EL (cell line): ENCODE results near the gene ANKRD44.
"Not testable (repeated sequence)": the region's sequence is repeated elsewhere in the genome, so short reads cannot be mapped to it uniquely, and the experiment has no call there.

Source experiments
- DNase-seq: peaks from one replicate; pipeline ENCODE4 v3.0.0-alpha.2; 2016

Gene ANKRD44

GRCh38 chr2:197010200-197011020 is 300.2 kb downstream of the ANKRD44 start:
- no peak for DNase-seq

- not testable (repeated sequence) for DNase-seq
Observed at GRCh38 chr2:197008741-197009341, 301.7 kb downstream of the ANKRD44 start.

GRCh38 chr2:197007716-197008628 is 302.6 kb downstream of the ANKRD44 start:
- peak; percentile 70 for DNase-seq

- DNase-seq, result no peak
Observed at GRCh38 chr2:197001921-197002320, 308.7 kb downstream of the ANKRD44 start.

- no peak for DNase-seq
Observed at GRCh38 chr2:196995757-196996314, 314.7 kb downstream of the ANKRD44 start.

GRCh38 chr2:196994764-196995163 is 315.8 kb downstream of the ANKRD44 start:
- no peak for DNase-seq

- no peak for DNase-seq
Observed at GRCh38 chr2:196993617-196994016, 317.0 kb downstream of the ANKRD44 start.

GRCh38 chr2:196992466-196992865 is 318.1 kb downstream of the ANKRD44 start:
- DNase-seq, result no peak

- DNase-seq, result no peak
Observed at GRCh38 chr2:196990788-196991461, 319.7 kb downstream of the ANKRD44 start.

- DNase-seq, result no peak
Observed at GRCh38 chr2:196990092-196990491, 320.5 kb downstream of the ANKRD44 start.

- no peak for DNase-seq
Observed at GRCh38 chr2:196989496-196989895, 321.1 kb downstream of the ANKRD44 start.

- no peak for DNase-seq
Observed at GRCh38 chr2:196988639-196989038, 321.9 kb downstream of the ANKRD44 start.

GRCh38 chr2:196987649-196988364 is 322.8 kb downstream of the ANKRD44 start:
- peak; percentile 95 for DNase-seq

- no peak for DNase-seq
Observed at GRCh38 chr2:196987298-196987648, 323.3 kb downstream of the ANKRD44 start.

- no peak for DNase-seq
Observed at GRCh38 chr2:196985511-196986183, 324.9 kb downstream of the ANKRD44 start.

GRCh38 chr2:196984903-196985302 is 325.7 kb downstream of the ANKRD44 start:
- no peak for DNase-seq

GRCh38 chr2:196983934-196984333 is 326.6 kb downstream of the ANKRD44 start:
- no peak for DNase-seq

GRCh38 chr2:196980473-196980872 is 330.1 kb downstream of the ANKRD44 start:
- no peak for DNase-seq

- DNase-seq, result no peak
Observed at GRCh38 chr2:196980001-196980400, 330.6 kb downstream of the ANKRD44 start.

- no peak for DNase-seq
Observed at GRCh38 chr2:196977507-196977906, 333.1 kb downstream of the ANKRD44 start.

GRCh38 chr2:196974970-196975369 is 335.6 kb downstream of the ANKRD44 start:
- no peak for DNase-seq
